NCI-H1694 (cell line): ENCODE results near the gene CNN2.

Experiments
- DNase-seq: peaks from one replicate; lab custom pipeline; 2025; lab: John Stamatoyannopoulos, UW

Gene CNN2

DNA sequence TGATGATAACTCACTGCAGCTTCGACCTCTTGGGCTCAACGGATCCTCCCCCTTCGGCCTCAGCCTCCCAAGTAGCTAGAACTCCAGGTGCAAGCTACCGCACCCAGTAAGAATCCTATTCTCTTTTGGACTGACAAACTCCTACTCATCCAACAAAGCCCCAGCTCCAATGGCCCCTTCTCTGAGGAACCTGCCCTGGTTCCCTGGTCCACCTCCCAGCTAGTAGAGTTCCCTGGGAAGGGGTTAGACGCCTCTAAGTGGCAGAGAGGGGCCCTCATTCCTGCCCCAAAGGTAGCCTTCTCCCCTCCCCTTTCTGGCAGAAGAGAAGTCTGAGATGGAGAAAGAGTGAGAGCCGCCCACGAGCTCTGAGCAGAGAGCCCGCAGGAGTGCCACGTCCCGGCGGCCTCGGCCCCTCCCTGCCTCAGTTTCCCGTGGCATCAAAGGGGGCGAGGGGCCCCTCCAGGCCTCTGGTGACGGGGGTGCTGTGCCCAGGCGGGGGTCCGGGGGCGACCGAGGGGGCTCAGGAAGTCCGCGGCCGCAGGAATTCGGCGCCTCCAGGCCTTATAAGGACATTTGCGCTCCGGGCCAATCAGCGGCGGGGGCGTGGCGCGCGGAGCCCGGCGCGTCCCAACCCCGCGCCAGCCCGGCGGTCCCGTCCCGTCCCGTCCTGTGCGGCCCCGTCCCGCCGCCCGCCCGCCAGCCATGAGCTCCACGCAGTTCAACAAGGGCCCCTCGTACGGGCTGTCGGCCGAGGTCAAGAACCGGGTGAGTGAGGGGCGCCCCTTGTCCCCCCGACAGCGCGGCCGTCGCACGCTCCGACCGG is at the start of gene CNN2:
CNN2 (plus strand) TSS at position 649 of the 823 bp plus-strand sequence; CDS start at position 703, 54 bp downstream.
- DNase-seq = no peak

DNA sequence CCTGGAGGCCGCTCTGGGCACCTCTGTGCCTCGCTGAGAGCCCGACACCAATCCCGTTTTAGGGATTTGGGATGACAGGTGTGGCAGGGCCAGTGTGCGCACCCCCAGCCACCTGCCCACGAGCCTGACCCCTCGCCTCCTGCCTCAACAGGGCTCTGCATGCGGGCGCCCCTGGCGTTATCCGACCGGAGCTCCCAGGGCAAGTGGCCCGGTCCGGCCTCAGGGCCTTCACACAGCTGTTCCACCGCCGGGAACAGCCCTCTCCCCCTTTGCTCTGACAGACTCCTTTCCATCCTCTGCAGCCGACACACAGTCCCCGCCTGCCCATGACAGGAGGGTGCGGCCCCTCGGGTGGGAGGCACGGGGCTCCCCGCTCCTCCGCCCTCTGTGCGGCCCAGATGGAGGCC is 49.3 kb upstream of the CNN2 start:
- no peak for DNase-seq

GRCh38 chr19:979318-979741 is 47.1 kb upstream of the CNN2 start:
- no peak for DNase-seq

DNA sequence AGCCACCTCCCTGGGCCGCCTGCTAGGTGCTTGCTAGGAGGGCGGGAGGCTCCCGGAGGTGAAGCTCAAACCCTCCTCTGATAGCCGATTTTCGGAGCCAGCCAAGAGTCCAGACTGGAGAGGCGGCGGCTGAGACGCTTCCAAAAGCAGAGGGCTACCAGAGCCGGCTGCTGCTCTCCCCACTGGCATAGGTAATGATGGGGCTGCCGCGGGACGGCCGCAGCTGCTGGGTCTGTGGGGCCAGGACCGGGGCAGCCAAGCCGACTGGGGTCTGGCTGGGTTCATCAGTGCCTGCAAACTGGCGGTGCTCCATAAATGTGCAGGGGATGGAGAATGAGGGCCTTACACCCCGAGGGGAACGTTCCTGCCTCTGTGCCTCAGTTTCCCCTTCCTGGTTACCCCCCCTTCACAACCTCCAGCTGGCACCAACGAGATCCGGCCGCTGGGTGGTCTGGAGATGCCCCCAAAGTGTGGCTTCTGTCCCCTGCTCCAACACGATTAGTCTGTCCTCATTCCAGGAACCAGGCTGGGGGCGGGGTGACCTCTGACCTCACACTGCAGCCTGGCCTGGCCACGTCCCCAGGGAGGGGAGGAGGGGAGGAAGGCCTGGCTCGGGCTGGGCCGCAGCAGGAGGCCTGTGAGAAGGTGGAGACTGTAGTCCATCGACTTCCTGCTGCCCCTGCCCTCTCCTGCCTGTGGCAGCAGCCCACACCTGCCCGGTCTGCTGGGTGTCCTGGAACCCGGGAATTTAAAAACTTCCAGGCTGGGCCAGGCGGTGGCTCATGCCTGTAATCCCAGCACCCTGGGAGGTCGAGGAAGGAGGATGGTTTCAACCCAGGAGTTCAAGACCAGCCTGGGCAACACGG is 46.0 kb upstream of the CNN2 start:
- no peak for DNase-seq

- peak; percentile 26 for DNase-seq
These were observed 43.7 kb upstream of the CNN2 start for GRCh38 chr19:982567-983170.

- DNase-seq = peak; percentile 56
These were observed 42.0 kb upstream of the CNN2 start, which contains the start of gene WDR18 for GRCh38 chr19:984165-984967. TSS of gene WDR18 (plus strand) at chr19:984345. CDS start at chr19:984354, 9 bp downstream.

GRCh38 chr19:986083-986482 is 40.3 kb upstream of the CNN2 start:
- DNase-seq = no peak

DNA sequence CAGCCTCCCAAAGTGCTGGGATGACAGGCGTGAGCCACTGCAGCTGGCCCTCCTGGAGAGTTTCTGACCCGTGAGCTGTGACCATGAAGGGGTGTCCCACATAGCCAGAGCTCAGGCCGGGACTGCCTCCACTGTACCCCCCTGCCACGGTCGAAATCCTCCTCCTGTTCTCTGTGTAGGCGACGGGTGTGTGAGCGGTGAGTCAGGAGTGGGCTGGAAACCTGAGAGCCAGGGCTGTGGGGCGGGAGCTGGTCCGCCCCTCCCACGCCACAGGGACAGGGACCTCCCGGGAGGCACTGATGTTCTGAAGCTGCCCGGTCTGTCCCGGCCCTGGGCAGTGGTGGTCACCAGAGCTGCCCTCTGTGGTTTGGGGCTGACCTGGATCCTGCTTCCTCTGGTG is 38.3 kb upstream of the CNN2 start:
- DNase-seq = no peak

DNA sequence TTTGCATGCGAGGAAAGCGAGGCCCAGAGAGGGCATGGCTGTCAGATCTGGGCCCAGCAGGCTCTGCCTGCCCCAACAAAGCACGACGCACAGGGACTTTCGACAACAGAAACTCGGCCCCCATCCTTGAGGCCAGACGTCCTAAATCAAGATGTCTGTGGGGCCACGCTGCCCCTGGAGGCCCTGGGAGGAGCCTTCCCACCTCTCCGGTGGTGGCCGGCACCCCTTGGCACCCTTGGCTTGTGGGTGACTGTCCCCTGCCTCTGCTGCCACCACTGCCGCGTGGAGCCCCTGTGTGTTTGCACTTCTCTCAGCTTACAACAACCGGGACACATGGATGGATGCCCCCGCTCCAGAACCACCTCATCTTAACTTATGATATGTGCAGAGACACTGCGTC is 37.9 kb upstream of the CNN2 start:
- no peak for DNase-seq

DNA sequence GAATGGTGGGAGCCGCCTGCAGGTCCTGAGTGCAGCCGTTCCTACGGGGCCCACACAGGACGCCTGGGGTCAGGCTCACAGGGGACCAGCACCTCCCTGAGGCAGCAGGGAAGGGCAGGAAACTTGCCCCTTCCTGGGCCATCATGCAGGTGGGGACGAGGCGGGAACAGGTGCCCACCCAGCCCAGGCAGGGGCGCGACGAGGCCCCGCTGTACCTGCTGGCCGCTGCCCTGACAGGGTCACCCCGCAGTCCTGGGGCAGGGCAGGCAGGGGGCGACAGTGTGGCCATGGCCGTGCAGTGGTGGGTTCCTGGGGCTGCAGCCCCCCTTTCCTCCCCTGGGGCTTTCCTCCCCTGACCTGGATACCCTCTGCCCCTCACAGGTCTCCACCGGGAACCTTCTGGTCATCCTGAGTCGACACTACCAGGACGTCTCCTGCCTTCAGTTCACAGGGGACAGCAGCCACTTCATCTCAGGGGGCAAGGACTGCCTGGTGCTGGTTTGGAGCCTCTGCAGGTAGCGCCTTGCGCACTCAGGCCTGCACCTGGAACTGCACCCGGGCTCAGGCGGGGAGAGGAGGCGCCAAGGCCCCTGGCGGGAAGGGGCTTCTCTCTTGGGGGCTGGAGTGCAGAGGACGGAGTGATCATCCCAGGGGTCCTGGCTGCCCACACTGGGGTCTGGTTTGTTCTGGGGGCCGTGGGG is 36.9 kb upstream of the CNN2 start:
- no peak for DNase-seq

DNA sequence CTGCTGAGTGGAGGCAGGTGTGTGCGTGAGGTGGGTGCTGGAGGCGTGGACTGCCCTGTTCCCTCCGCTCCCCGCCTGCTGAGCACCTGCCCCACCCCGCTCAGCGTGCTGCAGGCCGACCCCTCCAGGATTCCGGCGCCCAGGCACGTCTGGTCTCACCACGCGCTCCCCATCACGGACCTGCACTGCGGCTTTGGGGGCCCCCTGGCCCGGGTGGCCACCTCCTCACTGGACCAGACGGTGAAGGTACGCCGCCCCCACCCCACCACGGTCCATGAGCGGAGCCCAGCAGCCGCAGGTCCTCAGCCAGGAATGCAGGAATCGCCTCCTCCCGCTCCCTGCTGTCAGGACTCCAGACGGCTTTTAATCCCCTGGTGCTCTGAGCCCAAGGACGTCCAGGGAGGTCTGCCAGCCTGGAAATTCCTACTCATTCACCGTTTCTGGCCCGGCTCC is 36.3 kb upstream of the CNN2 start:
- DNase-seq = no peak

DNA sequence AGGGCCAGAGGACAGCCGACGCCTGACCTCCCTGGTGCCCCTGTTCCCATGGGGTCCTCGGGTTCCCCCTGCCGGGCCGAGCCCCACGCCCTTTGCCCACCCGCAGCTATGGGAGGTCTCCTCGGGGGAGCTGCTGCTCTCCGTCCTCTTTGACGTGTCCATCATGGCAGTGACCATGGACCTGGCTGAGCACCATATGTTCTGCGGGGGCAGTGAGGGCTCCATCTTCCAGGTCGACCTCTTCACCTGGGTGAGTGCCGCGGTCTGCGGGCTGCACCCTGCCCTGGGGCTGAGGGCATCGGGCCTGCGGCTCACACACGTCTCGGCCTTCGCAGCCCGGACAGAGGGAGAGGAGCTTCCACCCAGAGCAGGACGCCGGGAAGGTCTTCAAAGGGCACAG is 35.7 kb upstream of the CNN2 start:
- DNase-seq = no peak

DNA sequence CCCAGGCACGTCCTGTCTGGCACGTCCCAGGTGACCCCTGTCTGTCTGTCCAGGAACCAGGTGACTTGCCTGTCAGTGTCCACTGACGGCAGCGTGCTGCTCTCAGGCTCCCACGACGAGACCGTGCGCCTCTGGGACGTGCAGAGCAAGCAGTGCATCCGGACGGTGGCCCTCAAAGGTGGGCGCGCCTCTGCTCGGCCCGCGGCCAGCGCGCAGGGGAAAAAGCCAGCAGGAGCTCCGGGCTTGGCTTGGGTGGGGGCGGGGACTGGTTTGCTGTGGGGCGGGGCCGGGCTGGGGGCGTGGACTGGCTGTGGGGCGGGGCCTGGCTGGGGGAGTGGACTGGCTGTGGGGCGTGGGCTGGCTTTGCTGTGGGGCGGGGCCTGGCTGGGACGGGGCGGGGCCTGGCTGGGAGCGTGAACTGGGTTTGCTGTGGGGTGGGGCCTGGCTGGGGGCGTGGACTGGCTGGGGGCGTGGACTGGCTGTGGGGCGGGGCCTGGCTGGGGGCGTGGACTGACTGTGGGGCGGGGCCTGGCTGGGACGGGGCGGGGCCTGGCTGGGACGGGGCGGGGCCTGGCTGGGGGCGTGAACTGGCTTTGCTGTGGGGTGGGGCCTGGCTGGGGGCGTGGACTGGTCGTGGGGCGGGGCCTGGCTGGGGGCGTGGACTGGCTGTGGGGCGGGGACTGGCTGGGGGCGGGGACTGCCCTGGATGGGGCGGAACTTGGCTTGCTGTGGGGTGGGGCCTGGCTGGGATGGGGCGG is 35.1 kb upstream of the CNN2 start:
- no peak for DNase-seq

- no peak for DNase-seq
These were observed 34.3 kb upstream of the CNN2 start for GRCh38 chr19:991932-992669.

DNA sequence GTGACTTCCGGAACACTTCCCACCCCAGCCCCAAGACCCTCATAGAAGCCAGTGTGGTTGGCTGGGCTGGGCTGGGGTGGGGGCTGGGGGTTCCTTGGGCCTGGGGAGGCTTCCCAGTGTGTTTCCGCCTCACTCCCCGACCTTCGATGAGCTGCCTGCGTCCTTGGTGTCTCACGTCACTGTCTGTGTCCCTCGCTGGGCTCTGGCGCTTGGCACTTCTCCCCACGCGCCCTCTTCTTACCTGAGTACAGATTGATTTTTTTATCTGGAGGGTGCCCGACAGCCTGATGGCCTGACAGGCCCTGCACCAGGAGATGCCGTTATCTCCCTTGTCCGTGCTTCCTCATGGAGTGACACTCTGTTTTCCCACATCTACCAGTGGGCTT is 33.7 kb upstream of the CNN2 start:
- no peak for DNase-seq

- DNase-seq = no peak
These were observed 33.0 kb upstream of the CNN2 start for GRCh38 chr19:993361-993830.

- no peak for DNase-seq
These were observed 32.5 kb upstream of the CNN2 start for GRCh38 chr19:993831-994393.

GRCh38 chr19:994516-994915 is 31.9 kb upstream of the CNN2 start:
- no peak for DNase-seq
